Adrenal gland (tissue), 12 donors: ENCODE measurements around the gene CYB561D2. TPM values are rescaled to one million over a fixed set of nuclear protein-coding genes. Genes with fewer than 3 reads are reported as not detected.
A peak's percentile ranks its signal among the peaks of the same experiment; 100 is the strongest.

Experiments
- DNase-seq, 7 donors: peaks; one replicate each; pipeline ENCODE4 v3.0.0-alpha.2; 2019 to 2020
- H3K27ac ChIP-seq, 5 donors: fragments of 200-600 bp; sonication (generic) in 4 of 5; 1 replicate in 3 of 5; 2 replicates in 2 of 5; pipeline versions ENCODE4 v1.5.1 to v1.8.0; 2016 to 2020; ENCODE audit warnings: mild to moderate bottlenecking in 1 of 5
- H3K27me3 ChIP-seq: fragments of 200-600 bp; 2 replicates; pipeline ENCODE4 v1.8.0; 2021
- H3K36me3 ChIP-seq, 2 donors: fragments of 200-600 bp; replicated peaks in 1 of 2; 1 replicate in 1 of 2; 2 replicates in 1 of 2; pipeline versions ENCODE4 v1.5.1 to v1.8.0; 2018 to 2022
- H3K4me1 ChIP-seq, 2 donors: fragments of 200-600 bp; replicated peaks in 1 of 2; 1 replicate in 1 of 2; 2 replicates in 1 of 2; pipeline versions ENCODE4 v1.5.1 to v1.8.0; 2018 to 2021
- H3K4me3 ChIP-seq, 4 donors: fragments of 200-600 bp; sonication (generic) in 3 of 4; one replicate each; pipeline ENCODE4 v1.5.1; 2016 to 2018
- H3K9me3 ChIP-seq, 3 donors: fragments of 200-600 bp; sonication (generic) in 1 of 3; replicated peaks in 1 of 3; 1 replicate in 2 of 3; 2 replicates in 1 of 3; pipeline versions ENCODE4 v1.5.1 to v1.8.0; 2016 to 2021
- CTCF ChIP-seq, 6 experiments: fragments of 450-650 bp in 4 of 6; fragments of 200-600 bp in 2 of 6; sonication (generic) in 1 of 6; IDR thresholded peaks; 1 replicate in 5 of 6; 2 replicates in 1 of 6; pipeline versions ENCODE4 v1.5.1 to v1.8.0; 2016 to 2021; ENCODE audit warnings: antibody characterized with exemption in 6 of 6, mild to moderate bottlenecking in 2 of 6, moderate library complexity in 1 of 6
- POLR2A ChIP-seq, 2 donors: fragments of 450-650 bp; IDR thresholded peaks; one replicate each; pipeline ENCODE4 v1.6.1; 2017; ENCODE audit warnings: antibody characterized with exemption in 2 of 2, mild to moderate bottlenecking in 2 of 2, moderate library complexity in 1 of 2
- WGBS, 4 donors: extraction: QIAGEN DNeasy Blood & Tissue Kit in 2 of 4; methylation state at CpG; one replicate each; pipeline versions ENCODE4 v1.1.5 to v1.1.7; 2013 to 2017; 5-methylcytosine and 5-hydroxymethylcytosine counted together
- intact Hi-C, 2 donors: fragments of 100-400 bp; cut with DNase I; formaldehyde crosslinking; loops; one replicate each; pipeline versions ENCODE4 v1.14.1 to v1.15.0; 2022 to 2023
- polyA plus RNA-seq, 3 donors: library from polyadenylated mRNA; stranded (reverse); fragments of 200-250 nt in 2 of 3; fragments of 350-450 nt in 1 of 3; fragmentation: Illumina TruSeq in 1 of 3; extraction: RNeasy Lipid Tissue Mini Kit (QIAGEN cat#74804) in 1 of 3; gene quantifications; one replicate each; pipeline ENCODE4 v1.2.3, GENCODE V29; 2013 to 2014
- total RNA-seq, 9 donors: library from RNA; depleted of rRNA in 4 of 9; stranded (reverse); fragments of >200 nt in 4 of 9; fragments of 120-200 nt in 1 of 9; fragmentation: NEBNext Ultra II Directional in 1 of 9; extraction: Animal tissue kit (Norgen Biotek cat#: 25700) in 1 of 9; gene quantifications; one replicate each; pipeline versions ENCODE4 v1.1.0 to v1.2.4, GENCODE V29; 2013 to 2023
- donor health status: healthy with polysubstance abuse.
- donor health status: Bipolar disorder and iron deficiency.
- donor health status: DM: yes; HTN: yes; CAD: no.
- donor health status: DM: no; HTN: no; CAD: no.
- donor health status: DM: no; HTN: no; CAD: no.
- donor health status: DM: yes; HTN: yes; CAD: no.

The CYB561D2 gene
- total and polyA plus RNA-seq, 12 donors = 13.7 to 39.9 (median 27.1) TPM

GRCh38 chr3:50336452-50337174 is 14.0 kb upstream of the CYB561D2 start:
- TF ChIP-seq CTCF (IDR thresholded peaks at IDR 0.05) (peak in 1 of 6 experiments; percentile 16), POLR2A (IDR thresholded peaks at IDR 0.05) (no peak)
- peak overlapping the region; percentile 87 to 98 (median 93) for H3K27ac ChIP-seq
- no peaks in the 10 kb centered on the region for H3K9me3 ChIP-seq
- WGBS, 4 donors = 1 to 2% (median 1%) methylated on average over 9 to 31 of the region's 31 CpGs
- no peak for DNase-seq
- intact Hi-C loops = no loop called here
- H3K36me3 ChIP-seq = peaks cover 0 to 9% of the 10 kb centered on the region in 2 donors
- H3K4me3 ChIP-seq = peak overlapping the region; percentile 27 to 68 (median 58)
- peaks cover 29 to 52% of the 10 kb centered on the region in 2 donors for H3K4me1 ChIP-seq
- no peaks in the 10 kb centered on the region for H3K27me3 ChIP-seq

GRCh38 chr3:50337175-50337861 is 13.3 kb upstream of the CYB561D2 start:
- peak overlapping the region; percentile 87 to 98 (median 93) for H3K27ac ChIP-seq
- H3K4me3 ChIP-seq = peak overlapping the region; percentile 30 to 68 (median 58)
- WGBS, 4 donors = 0 to 1% (median 0%) methylated on average over 23 to 79 of the region's 79 CpGs; no CpG with 5 or more reads in 1 of the 4 donors
- TF ChIP-seq CTCF (IDR thresholded peaks at IDR 0.05) (no peak), POLR2A (IDR thresholded peaks at IDR 0.05) (peak; percentile 68 to 96)
- DNase-seq = peak; percentile 99 to 100 (median 100)
- peaks cover 29 to 52% of the 10 kb centered on the region in 2 donors for H3K4me1 ChIP-seq
- peaks cover 0 to 2% of the 10 kb centered on the region in 2 donors for H3K36me3 ChIP-seq
- H3K9me3 ChIP-seq = no peaks in the 10 kb centered on the region
- intact Hi-C loops = no loop called here
- H3K27me3 ChIP-seq = no peaks in the 10 kb centered on the region

GRCh38 chr3:50338965-50339364 is 11.7 kb upstream of the CYB561D2 start:
- Histone ChIP-seq H3K9me3 (no peaks in the 10 kb centered on the region), H3K4me1 (peaks cover 21 to 42% of the 10 kb centered on the region in 2 donors), H3K27ac (peak overlapping the region in 4 of 5 donors; percentile 87 to 98 (median 94)), H3K4me3 (no peak overlapping the region), H3K27me3 (no peaks in the 10 kb centered on the region), H3K36me3 (no peaks in the 10 kb centered on the region)
- WGBS, 4 donors = 58 to 71% (median 67%) methylated on average over 5 of the region's 5 CpGs
- no peak for DNase-seq
- intact Hi-C loops = no loop called here
- TF ChIP-seq POLR2A (IDR thresholded peaks at IDR 0.05) (no peak), CTCF (IDR thresholded peaks at IDR 0.05) (no peak)

- H3K27me3 ChIP-seq = no peaks in the 10 kb centered on the region
- peak overlapping the region in 1 of 4 donors; percentile 64 for H3K4me3 ChIP-seq
- WGBS, 4 donors = 63 to 81% (median 76%) methylated on average over 10 to 14 of the region's 14 CpGs
- no peaks in the 10 kb centered on the region for H3K36me3 ChIP-seq
- H3K4me1 ChIP-seq = peaks cover 21 to 35% of the 10 kb centered on the region in 2 donors
- no peak for TF ChIP-seq POLR2A (IDR thresholded peaks at IDR 0.05)
- TF ChIP-seq CTCF (IDR thresholded peaks at IDR 0.05) = no peak
- peak overlapping the region in 4 of 5 donors; percentile 66 to 98 (median 94) for H3K27ac ChIP-seq
- intact Hi-C loops = no loop called here
- no peak for DNase-seq
- H3K9me3 ChIP-seq = no peaks in the 10 kb centered on the region
These were observed 11.0 kb upstream of the CYB561D2 start for GRCh38 chr3:50339485-50340146.
